OCI-LY7 (cell line): ENCODE data around the gene TENT5C. TPM values are rescaled to one million over a fixed set of nuclear protein-coding genes. Genes with fewer than 3 reads are reported as not detected.
A peak's percentile ranks its signal among the peaks of the same experiment; 100 is the strongest.

ENCODE experiments used
- BruUV-seq: library from RNA; stranded (reverse); fragments of 400-500 nt; replicated peaks from 2 replicates; lab custom pipeline; 2021; lab: Mats Ljungman, UMichigan
- CTCF ChIA-PET: fragments of 300-600 bp; sonication (Branson Sonifier 250); formaldehyde crosslinking; loops from one replicate; lab custom pipeline; 2022; ENCODE audit warnings: antibody characterized with exemption; ENCODE audit not compliant: unreplicated experiment; lab: Charles Lee
- POLR2A ChIA-PET: fragments of 300-600 bp; sonication (Branson Sonifier 250); formaldehyde crosslinking; loops from one replicate; lab custom pipeline; 2022; ENCODE audit warnings: antibody characterized with exemption; lab: Charles Lee
- DNase-seq: peaks from one replicate; pipeline ENCODE4 v3.0.0-alpha.2; 2015; ENCODE audit warnings: low spot score
- H2AFZ ChIP-seq: fragments of 200-600 bp; sonication (generic), shearing (Covaris generic); 2 replicates; pipeline ENCODE4 v1.6.1; 2014; ENCODE audit warnings: mild to moderate bottlenecking, antibody characterized with exemption, low read length, moderate library complexity
- H3K27ac ChIP-seq: fragments of 200-600 bp; sonication (generic); 2 replicates; pipeline ENCODE4 v1.5.1; 2014; ENCODE audit warnings: mixed run types, low read depth, mild to moderate bottlenecking, moderate library complexity, low read length, inconsistent platforms; ENCODE audit not compliant: poor library complexity, severe bottlenecking
- H3K36me3 ChIP-seq: fragments of 200-600 bp; sonication (generic); 2 replicates; pipeline ENCODE4 v1.6.1; 2014; ENCODE audit warnings: mild to moderate bottlenecking, antibody characterized with exemption, low read length, moderate library complexity, mixed read lengths; ENCODE audit not compliant: insufficient read depth
- H3K4me1 ChIP-seq: fragments of 200-600 bp; sonication (generic); 2 replicates; pipeline ENCODE4 v1.5.1; 2014; ENCODE audit warnings: mild to moderate bottlenecking, low read length; ENCODE audit not compliant: insufficient read depth, poor library complexity, severe bottlenecking
- H3K4me2 ChIP-seq: fragments of 200-600 bp; sonication (generic); 2 replicates; pipeline ENCODE4 v1.6.1; 2014; ENCODE audit warnings: mild to moderate bottlenecking, low read length
- H3K4me3 ChIP-seq: fragments of 200-600 bp; sonication (generic); 2 replicates; pipeline ENCODE4 v1.5.1; 2014; ENCODE audit warnings: mild to moderate bottlenecking, low read depth, low read length; ENCODE audit not compliant: poor library complexity, severe bottlenecking
- H3K79me2 ChIP-seq: fragments of 200-600 bp; sonication (generic); 2 replicates; pipeline ENCODE4 v1.6.1; 2016; ENCODE audit warnings: low read depth, mild to moderate bottlenecking, low read length, moderate library complexity, mixed read lengths; ENCODE audit not compliant: insufficient read depth
- H3K9me2 ChIP-seq: fragments of 200-600 bp; sonication (generic); 2 replicates; pipeline ENCODE4 v1.6.1; 2016; ENCODE audit warnings: mild to moderate bottlenecking, low read length, mixed read lengths; ENCODE audit not compliant: insufficient read depth
- H3K9me3 ChIP-seq: fragments of 200-600 bp; sonication (generic); 2 replicates; pipeline ENCODE4 v1.6.1; 2014; ENCODE audit warnings: mild to moderate bottlenecking, mixed run types, low read length, mixed read lengths
- H4K20me1 ChIP-seq: fragments of 200-600 bp; sonication (generic); 2 replicates; pipeline ENCODE4 v1.6.1; 2014; ENCODE audit warnings: mild to moderate bottlenecking, antibody characterized with exemption, low read length, moderate library complexity, mixed read lengths; ENCODE audit not compliant: insufficient read depth
- EZH2phosphoT487 ChIP-seq: fragments of 200-600 bp; sonication (generic); IDR thresholded peaks from 2 replicates; pipeline ENCODE4 v1.6.1; 2018; ENCODE audit warnings: low read depth, borderline replicate concordance, mild to moderate bottlenecking, mixed run types, antibody characterized with exemption, low read length, moderate library complexity, mixed read lengths
- intact Hi-C: fragments of 100-400 bp; cut with micrococcal nuclease; formaldehyde crosslinking; loops from one replicate; pipeline ENCODE4 v1.10.0; 2022; ENCODE audit not compliant: unreplicated experiment
- total RNA-seq, 2 experiments: library from RNA; depleted of rRNA in 1 of 2; stranded (reverse); fragments of >200 nt in 1 of 2; shearing (Covaris generic) in 1 of 2; gene quantifications; 2 replicates each; pipeline ENCODE4 v1.2.3, GENCODE V29; 2014 to 2022
- TF ChIP-seq, protein P1 (sequence below): fragments of 200-600 bp; sonication (generic); conservative IDR thresholded peaks from 2 replicates; pipeline ENCODE4 v1.5.1; 2014; ENCODE audit warnings: mild to moderate bottlenecking, antibody characterized with exemption, low read length, moderate library complexity, mixed read lengths

The TENT5C gene
- total RNA-seq, 2 experiments from 2014 or later: 13.3 to 31.1 TPM

DNA sequence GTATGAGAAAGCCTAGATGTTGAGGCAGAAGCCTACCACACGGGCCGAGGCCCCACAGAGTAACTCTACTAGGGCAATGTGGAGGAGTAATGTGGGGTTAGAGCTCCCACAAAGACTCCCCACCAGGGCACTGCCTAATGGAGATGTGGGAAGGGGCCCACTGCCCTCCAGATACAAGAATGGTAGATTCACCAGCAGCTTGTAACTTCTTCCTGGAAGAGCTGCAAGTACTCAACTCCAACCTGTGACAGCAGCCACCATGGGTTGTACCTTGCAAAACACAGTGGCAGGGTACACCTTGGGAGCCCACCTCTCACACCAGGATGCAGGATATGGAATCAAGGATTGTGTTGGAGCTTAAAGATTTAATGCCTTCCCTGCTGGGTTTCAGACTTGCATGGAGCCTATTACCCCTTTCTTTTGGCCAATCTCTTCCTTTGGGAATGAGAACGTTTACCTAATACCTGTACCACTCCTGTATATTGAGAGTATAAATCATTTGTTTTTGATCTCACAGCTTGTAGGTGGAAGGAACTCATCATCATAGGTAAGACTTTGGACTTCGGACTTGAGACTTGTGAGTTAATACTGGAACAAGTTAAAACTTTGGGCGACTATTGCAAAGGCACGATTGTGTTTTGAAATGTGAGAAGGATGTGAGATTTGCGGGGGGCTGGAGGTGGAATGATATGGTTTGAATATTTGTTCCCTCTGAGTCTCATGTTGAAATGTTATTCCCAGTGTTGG is 57.5 kb downstream of the TENT5C start:
- intact Hi-C loops: loop anchor here (10.0 kb wide), 1 partner anchor 299 kb away; the partner anchor contains the start of gene MAN1A2
- peak overlapping the region; percentile 91 for H3K27ac ChIP-seq
- no peak overlapping the region for H3K4me3 ChIP-seq
- TF ChIP-seq EZH2phosphoT487: no peak
- TF ChIP-seq, protein P1, sequence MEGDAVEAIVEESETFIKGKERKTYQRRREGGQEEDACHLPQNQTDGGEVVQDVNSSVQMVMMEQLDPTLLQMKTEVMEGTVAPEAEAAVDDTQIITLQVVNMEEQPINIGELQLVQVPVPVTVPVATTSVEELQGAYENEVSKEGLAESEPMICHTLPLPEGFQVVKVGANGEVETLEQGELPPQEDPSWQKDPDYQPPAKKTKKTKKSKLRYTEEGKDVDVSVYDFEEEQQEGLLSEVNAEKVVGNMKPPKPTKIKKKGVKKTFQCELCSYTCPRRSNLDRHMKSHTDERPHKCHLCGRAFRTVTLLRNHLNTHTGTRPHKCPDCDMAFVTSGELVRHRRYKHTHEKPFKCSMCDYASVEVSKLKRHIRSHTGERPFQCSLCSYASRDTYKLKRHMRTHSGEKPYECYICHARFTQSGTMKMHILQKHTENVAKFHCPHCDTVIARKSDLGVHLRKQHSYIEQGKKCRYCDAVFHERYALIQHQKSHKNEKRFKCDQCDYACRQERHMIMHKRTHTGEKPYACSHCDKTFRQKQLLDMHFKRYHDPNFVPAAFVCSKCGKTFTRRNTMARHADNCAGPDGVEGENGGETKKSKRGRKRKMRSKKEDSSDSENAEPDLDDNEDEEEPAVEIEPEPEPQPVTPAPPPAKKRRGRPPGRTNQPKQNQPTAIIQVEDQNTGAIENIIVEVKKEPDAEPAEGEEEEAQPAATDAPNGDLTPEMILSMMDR: no peak
- no peaks in the 10 kb centered on the region for H4K20me1 ChIP-seq
- H3K36me3 ChIP-seq: peaks cover 11% of the 10 kb centered on the region; the same call in 1 of the 2 replicates
- BruUV-seq: no TSS peak
- DNase-seq: no peak
- H3K4me2 ChIP-seq: peak overlapping the region; percentile 70
- no peaks in the 10 kb centered on the region for H3K79me2 ChIP-seq
- peaks cover 25% of the 10 kb centered on the region; the same call in 1 of the 2 replicates for H3K9me3 ChIP-seq
- H3K4me1 ChIP-seq: peaks cover 94% of the 10 kb centered on the region
- POLR2A ChIA-PET: interaction anchor here (0.7 to 19.4 kb wide), 7 partner anchors 8 to 128 kb away, joined by 3 to 760 read pairs (median 7); no protein-coding TSS in a partner anchor
- CTCF ChIA-PET: interaction anchor here (0.6 to 2.2 kb wide), 4 partner anchors 14 to 324 kb away, joined by 3 to 9 read pairs (median 3); no protein-coding TSS in a partner anchor
- no peaks in the 10 kb centered on the region for H3K9me2 ChIP-seq
- peak overlapping the region; percentile 29; the same call in 1 of the 2 replicates for H2AFZ ChIP-seq

- ChIA-PET CTCF (interaction anchor here (2.2 to 2.4 kb wide), 2 partner anchors 9 to 35 kb away, joined by 9 to 13 read pairs; no protein-coding TSS in a partner anchor), POLR2A (interaction anchor here (1.6 to 19.4 kb wide), 4 partner anchors 9 to 129 kb away, joined by 4 to 760 read pairs (median 40); no protein-coding TSS in a partner anchor)
- DNase-seq: peak; percentile 93
- H4K20me1 ChIP-seq: no peaks in the 10 kb centered on the region
- no peaks in the 10 kb centered on the region for H3K9me2 ChIP-seq
- H3K4me3 ChIP-seq: peak overlapping the region; percentile 30
- peak overlapping the region; percentile 29 for H2AFZ ChIP-seq
- peaks cover 25% of the 10 kb centered on the region; the same call in 1 of the 2 replicates for H3K9me3 ChIP-seq
- no peaks in the 10 kb centered on the region for H3K79me2 ChIP-seq
- peak overlapping the region; percentile 91 for H3K27ac ChIP-seq
- peaks cover 84% of the 10 kb centered on the region for H3K4me1 ChIP-seq
- H3K36me3 ChIP-seq: peaks cover 11% of the 10 kb centered on the region; the same call in 1 of the 2 replicates
- H3K4me2 ChIP-seq: peak overlapping the region; percentile 70
- intact Hi-C loops: loop anchor here (10.0 kb wide), 1 partner anchor 300 kb away; the partner anchor contains the start of gene MAN1A2
- TF ChIP-seq, protein P1: no peak
- BruUV-seq: no TSS peak
Observed at GRCh38 chr1:117664314-117664713, 58.5 kb downstream of the TENT5C start.
